Stimulated activated naive CD8-positive, alpha-beta T cell treated with anti-CD3 and anti-CD28 coated beads, Interleukin-15, Interleukin-2, amounts not matched to agents 100 U/mL and 50 U/mL, for 24 hours (primary cell): Measurements from ENCODE around the gene TRIM22.
"Not testable (repeated sequence)": the region's sequence is repeated elsewhere in the genome, so short reads cannot be mapped to it uniquely, and the experiment has no call there.

Experiments
- ATAC-seq: fragments of 150-1000 bp; cut with Tn5 transposase; one replicate; pipeline ENCODE4 v1.10.0; 2021
- DNase-seq: peaks from one replicate; pipeline ENCODE4 v3.0.0; 2021

TRIM22 gene

DNA sequence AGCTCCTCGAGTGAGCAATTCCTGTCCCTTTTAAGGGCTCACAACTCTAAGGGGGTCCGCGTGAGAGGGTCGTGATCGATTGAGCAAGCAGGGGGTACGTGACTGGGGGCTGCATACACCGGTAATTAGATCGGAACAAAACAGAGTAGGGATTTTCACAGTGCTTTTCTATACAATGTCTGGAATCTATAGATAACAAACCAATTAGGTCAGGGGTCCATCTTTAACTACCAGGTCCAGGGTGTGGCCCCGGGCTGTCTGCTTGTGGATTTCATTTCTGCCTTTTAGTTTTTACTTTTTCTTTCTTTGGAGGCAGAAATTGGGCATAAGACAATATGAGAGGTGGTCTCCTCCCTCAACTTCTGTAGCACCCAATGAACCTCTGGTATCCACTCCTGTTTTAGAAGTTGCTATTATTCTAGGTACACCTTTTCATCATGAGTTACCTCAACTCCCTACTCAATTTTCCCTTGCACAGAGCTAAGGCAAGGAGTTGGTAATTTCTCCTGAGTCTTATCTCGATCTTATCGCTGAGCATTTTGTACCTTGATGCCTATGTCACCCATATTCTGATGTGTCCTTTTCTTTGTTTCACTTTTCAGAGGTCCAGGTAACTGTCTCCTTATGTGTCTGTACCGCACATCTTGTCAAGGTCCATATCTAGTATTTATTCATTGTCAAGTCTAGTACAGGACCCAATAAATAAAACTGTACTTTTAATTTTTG lies 1.8 kb downstream of the TRIM22 start:
- peak; percentile 15 for ATAC-seq
- DNase-seq: not testable (repeated sequence)

DNA sequence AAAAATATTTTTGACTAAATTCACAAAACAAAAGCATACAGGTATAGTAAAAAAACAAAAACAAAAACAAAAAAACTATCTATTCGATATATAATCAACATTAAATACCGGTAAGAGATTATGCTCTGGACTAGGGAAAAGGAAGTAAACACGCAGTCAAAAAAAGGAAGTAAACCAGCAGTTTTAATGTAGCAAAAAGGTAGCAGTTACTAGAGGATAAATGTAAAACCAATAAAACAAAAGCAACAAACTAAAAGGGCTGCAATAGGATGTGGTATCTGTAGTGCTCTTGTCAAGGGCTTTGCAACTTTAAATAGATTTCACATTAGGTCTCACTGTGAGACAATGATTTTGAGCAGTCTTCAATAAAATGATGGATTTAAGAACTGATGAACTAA lies 2.4 kb downstream of the TRIM22 start:
- ATAC-seq (no peak), DNase-seq (no peak)

- DNase-seq (no peak), ATAC-seq (peak; percentile 56)
Measured at GRCh38 chr11:5694642-5695041, 5.1 kb downstream of the TRIM22 start.

DNA sequence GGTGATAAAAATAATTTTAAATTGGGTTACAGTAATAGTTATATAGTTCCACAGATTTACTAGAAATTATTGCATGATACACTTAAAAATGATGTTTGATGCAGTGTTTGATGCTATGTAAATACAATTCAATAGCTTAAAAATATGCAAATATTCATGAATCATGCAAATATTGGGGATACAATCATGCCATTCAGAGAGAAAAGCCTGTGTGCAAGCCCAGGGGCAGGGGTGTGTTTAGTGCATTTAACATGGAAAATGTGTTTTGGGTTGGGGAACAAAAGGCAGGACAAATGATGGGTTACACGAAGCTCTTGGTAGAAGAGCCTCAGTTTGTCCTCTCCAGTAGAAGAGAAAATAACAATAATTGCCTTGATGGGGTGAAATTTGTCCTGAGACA lies 6.0 kb downstream of the TRIM22 start:
- ATAC-seq: no peak

DNA sequence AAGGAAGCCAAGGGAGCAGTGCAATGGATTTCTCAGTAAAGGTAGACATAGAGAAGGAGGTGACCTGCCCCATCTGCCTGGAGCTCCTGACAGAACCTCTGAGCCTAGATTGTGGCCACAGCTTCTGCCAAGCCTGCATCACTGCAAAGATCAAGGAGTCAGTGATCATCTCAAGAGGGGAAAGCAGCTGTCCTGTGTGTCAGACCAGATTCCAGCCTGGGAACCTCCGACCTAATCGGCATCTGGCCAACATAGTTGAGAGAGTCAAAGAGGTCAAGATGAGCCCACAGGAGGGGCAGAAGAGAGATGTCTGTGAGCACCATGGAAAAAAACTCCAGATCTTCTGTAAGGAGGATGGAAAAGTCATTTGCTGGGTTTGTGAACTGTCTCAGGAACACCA lies 6.6 kb downstream of the TRIM22 start:
- ATAC-seq (no peak), DNase-seq (no peak)

More for the DNA sequence above, 6.0 kb downstream of the TRIM22 start:
- no peak for DNase-seq

DNA sequence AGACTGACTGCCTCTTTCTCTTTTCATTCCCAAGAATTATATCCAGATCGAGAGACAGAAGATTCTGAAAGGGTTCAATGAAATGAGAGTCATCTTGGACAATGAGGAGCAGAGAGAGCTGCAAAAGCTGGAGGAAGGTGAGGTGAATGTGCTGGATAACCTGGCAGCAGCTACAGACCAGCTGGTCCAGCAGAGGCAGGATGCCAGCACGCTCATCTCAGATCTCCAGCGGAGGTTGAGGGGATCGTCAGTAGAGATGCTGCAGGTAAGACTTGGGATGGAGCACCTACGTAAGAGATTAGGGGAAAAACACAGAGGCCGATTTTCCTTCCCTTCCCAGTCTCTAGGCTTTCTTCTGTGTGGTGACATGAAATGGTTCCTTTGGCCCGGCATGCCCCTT lies 8.7 kb downstream of the TRIM22 start:
- DNase-seq (no peak), ATAC-seq (no peak)

DNA sequence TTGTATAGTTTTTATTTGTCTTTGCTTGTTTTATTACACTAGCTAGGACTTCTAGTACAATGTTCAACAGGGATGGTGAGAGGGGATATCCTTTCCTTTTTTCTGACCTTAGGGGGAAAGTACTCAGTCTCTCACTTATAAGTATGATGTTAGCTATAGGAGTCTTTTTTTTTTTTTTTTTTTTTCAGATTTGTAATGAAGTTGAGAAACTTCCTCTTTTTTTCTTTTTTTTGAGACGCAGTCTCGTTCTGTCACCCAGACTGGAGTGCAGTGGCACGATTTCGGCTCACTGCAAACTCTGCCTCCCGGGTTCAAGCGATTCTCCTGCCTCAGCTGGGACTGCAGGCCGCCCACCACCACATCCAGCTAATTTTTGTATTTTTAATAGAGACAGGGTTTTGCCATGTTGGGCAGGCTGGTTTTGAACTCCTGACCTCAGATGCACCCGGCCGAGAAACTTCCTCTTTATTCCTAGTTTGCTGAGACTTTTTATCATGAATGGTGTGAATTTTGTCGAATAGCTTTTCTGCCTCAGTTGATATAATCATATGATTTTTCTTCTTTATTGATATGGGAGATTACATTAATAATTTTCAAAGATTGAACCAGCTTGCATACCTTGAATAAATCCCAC lies 10.9 kb downstream of the TRIM22 start:
- DNase-seq (no peak), ATAC-seq (no peak)

DNA sequence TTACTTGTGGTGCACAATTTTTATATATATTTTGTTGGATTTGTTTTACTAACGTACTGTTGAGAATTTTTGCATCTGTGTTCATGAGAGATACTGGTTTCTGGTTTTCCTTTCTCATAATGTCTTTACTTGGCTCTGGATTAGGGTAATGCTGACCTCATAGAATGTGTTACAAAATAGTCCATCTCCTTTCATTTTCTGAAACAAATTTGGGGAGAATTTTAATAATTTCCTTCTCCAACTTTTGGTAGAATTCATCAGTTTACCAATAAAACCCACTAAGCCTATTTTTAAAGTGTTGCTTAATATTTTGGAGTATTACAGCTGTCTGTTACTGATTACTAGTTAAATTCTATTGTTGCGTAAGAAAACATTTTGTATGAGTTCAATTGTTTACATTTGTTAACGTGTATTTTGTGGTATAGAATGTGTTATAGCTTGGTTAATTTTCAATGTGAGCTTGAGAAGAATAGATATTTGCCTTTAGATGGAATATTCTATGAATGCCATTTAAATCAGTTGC lies 11.5 kb downstream of the TRIM22 start:
- no peak for ATAC-seq
- DNase-seq: no peak

- DNase-seq (no peak), ATAC-seq (peak; percentile 28)
Measured at GRCh38 chr11:5703741-5704536, 14.3 kb downstream of the TRIM22 start.

- ATAC-seq (no peak), DNase-seq (no peak)
Measured at GRCh38 chr11:5705688-5706087, 16.1 kb downstream of the TRIM22 start.

GRCh38 chr11:5712507-5712906 lies 22.9 kb downstream of the TRIM22 start:
- no peak for DNase-seq
- peak; percentile 32 for ATAC-seq

DNA sequence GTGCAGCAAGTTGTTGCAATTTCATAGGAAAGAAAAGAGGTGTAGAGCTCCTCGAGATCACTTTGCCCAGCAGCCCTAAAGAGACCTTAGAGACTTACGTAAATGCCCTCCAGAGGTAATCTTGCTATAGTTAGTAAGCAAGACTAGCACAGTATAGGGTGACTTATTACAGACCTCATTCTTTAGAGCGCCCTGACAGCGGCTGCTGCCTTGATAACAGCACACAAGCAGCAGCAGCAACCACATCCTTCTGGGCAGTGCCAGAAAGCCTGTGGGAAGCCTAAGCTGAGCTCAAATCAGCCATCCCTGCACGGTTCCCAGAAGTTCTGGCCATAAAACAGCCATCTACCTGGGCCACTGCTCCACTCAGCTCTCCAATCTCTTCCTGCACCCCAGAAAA lies 24.1 kb downstream of the TRIM22 start:
- DNase-seq: no peak
- ATAC-seq: no peak

DNA sequence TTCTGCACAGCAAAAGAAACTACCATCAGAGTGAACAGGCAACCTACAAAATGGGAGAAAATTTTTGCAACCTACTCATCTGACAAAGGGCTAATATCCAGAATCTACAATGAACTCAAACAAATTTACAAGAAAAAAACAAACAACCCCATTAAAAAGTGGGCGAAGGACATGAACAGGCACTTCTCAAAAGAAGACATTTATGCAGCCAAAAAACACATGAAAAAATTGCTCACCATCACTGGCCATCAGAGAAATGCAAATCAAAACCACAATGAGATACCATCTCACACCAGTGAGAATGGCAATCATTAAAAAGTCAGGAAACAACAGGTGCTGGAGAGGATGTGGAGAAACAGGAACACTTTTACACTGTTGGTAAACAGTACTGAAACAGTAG lies 26.9 kb downstream of the TRIM22 start:
- not testable (repeated sequence) for DNase-seq, ATAC-seq

- no peak for ATAC-seq
Measured at GRCh38 chr11:5719703-5720495, 30.3 kb downstream of the TRIM22 start.

DNA sequence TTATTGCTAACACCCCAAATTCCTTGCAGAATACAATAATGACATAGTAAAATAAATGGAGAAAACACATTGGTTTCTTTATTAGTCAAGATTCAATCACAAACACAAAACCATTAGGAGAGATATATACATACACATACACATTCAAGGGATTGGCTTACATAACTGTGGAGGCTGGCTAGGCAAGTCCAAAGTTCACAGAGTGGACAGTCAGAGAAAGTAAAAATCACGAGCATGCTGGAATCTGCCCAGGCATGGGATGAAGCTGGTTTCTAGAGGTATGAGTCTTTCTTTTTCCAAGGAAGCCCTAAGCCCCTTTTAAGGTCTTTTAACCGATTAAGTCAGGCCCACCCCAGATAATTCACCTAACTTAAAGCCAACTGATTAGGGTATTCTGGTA lies 33.0 kb downstream of the TRIM22 start:
- no peak for DNase-seq
- ATAC-seq: no peak

More at GRCh38 chr11:5719703-5720495, 30.3 kb downstream of the TRIM22 start:
- DNase-seq: no peak

DNA sequence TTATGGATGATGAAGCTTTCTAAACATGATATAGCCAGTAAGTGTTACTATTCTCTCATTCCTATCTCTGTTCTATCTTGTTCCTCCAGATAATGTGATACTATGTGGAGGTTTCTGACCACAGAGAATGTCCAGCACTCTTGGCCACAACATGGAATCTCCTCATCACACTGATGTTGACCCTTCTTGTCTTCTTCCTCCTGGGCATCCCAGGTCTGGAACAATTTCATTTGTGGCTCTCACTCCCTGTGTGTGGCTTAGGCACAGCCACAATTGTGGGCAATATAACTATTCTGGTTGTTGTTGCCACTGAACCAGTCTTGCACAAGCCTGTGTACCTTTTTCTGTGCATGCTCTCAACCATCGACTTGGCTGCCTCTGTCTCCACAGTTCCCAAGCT lies 36.8 kb downstream of the TRIM22 start:
- no peak for DNase-seq
- no peak for ATAC-seq

DNA sequence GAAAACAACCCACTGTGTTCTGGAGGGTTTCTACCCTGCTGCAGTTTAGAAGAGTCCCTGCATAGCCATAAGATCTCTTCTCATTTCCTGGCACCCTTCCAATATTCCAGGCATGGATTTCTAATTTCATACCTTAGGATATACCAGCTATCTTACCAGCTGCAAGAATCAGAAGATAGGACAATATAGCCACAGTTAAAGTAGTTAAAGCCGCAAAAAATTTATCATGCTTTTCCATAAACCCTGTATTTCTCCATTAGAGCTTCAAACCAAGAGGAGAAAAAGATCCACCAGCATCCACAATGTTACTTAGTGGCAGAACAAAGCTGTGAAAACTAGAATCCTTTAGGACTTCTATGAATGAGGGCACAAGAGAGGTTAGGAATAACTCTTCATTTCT lies 38.1 kb downstream of the TRIM22 start:
- DNase-seq (no peak), ATAC-seq (no peak)

GRCh38 chr11:5736396-5736795 lies 46.8 kb downstream of the TRIM22 start, which contains the start of gene OR56B1:
TSS of gene OR56B1 (plus strand) at chr11:5736448. CDS start at chr11:5736517, 69 bp downstream.
- ATAC-seq: no peak
- DNase-seq: no peak

- ATAC-seq (no peak), DNase-seq (no peak)
Measured at GRCh38 chr11:5737091-5737490, 47.5 kb downstream of the TRIM22 start.

DNA sequence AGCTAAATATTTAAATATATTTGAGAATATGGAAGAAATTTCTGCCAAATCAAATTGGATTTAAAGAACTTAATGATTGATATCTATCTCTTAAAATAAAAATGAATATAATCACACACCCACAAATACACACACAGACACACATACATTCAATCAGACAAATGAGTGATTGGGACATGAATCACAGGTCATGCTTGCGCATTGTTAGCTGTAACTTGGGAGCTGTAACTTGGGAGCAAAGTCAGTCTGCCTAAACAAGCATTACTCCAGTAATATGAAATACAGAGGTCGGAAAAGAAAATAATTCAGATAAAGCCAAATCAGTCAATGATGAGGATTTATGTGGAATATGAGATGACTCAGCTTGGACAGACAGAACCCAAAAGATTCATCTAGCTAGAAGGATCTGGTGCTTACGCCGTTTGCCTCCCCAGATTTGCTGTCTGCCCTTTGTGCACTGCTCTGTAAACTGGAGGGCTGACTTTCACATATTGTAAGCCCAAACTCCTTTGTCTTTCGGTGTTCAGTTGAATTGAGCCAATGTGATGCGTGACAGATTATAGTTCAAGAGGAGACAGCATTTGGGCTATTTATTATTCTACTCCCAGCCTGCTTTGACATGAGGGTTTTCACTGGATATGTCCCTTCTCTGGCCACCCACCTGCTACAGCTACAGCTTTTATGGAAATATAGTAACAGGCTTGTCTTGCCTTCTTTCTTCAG lies 48.2 kb downstream of the TRIM22 start:
- DNase-seq: no peak

GRCh38 chr11:5738431-5738830 lies 48.8 kb downstream of the TRIM22 start:
- DNase-seq (no peak), ATAC-seq (no peak)

More for the DNA sequence above, 48.2 kb downstream of the TRIM22 start:
- no peak for ATAC-seq
